Right lobe of liver (tissue), 4 donors: ENCODE results near the gene BICDL2.

ENCODE experiments used
- CTCF ChIP-seq, 4 donors: fragments of 200-600 bp in 3 of 4; fragments of 450-650 bp in 1 of 4; IDR thresholded peaks; one replicate each; pipeline versions ENCODE4 v1.5.1 to v1.8.0; 2016 to 2022; ENCODE audit warnings: antibody characterized with exemption in 4 of 4, mild to moderate bottlenecking in 2 of 4
- POLR2A ChIP-seq: fragments of 450-650 bp; IDR thresholded peaks from one replicate; pipeline ENCODE4 v1.6.1; 2017; ENCODE audit warnings: antibody characterized with exemption, mild to moderate bottlenecking
- donor health status: DM: no; HTN: no; CAD: no.
- donor health status: DM: no; HTN: no; CAD: no.
- donor health status: DM: no; HTN: yes; CAD: no.

GRCh38 chr16:3025032-3026002, 11.4 kb downstream of the BICDL2 start:
- no peak for TF ChIP-seq CTCF (IDR thresholded peaks at IDR 0.05)
- no peak for TF ChIP-seq POLR2A
